ENCODE measurements around the gene ANKRD45. TPM values are rescaled to one million over a fixed set of nuclear protein-coding genes. Genes with fewer than 3 reads are reported as not detected.
"Not testable (repeated sequence)": the region's sequence is repeated elsewhere in the genome, so short reads cannot be mapped to it uniquely, and the experiment has no call there.

The ANKRD45 gene, protein sequence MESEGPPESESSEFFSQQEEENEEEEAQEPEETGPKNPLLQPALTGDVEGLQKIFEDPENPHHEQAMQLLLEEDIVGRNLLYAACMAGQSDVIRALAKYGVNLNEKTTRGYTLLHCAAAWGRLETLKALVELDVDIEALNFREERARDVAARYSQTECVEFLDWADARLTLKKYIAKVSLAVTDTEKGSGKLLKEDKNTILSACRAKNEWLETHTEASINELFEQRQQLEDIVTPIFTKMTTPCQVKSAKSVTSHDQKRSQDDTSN
- 0.69 TPM for total RNA-seq

DNA sequence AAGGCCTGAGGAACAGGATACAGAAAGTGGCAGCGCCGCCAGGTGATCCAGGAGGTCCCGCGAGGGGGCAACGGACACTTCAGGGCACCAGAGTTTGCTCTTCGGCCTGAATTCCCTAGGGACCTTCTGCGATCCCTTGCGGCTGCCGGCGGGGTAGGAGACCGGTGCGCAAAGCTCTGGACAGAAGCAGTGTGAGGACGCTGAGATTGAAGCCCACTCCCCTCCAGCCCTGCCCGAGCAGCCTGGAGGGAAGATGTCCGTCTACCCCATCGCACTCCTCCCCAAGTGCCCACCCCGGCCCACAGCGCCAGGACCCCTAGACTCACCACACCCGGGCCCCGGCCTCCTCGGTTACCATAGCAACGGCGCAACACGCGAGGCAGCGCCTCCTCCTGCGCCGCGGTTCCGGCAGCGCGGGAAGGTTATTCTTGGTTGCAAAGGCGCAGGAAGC, at the start of gene ANKRD45:
Gene ANKRD45 (minus strand): TSS at position 361 of the 451 bp plus-strand sequence. CDS start 10,433 bp downstream, outside the sequence.
- DNase-seq (ENCODE audit: low spot score): no peak

DNA sequence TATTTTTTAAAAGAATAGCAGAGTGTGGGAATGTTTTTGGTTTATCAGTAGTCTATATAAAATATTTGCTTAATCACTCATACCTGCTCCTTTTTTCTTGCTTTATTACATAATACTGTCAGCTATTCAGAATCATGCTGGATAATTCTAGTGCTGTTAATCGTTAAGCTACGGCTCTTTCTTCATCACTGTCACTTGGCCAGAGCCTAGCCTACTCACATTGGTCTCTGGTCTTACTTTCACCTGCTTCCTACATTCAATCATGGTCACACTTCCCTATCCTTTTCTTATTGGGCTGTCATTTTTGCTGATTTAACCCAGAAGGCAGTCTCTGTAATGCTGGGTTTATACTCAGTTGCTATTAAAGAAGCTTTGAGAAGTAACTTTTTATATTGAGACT, 47.6 kb upstream of the ANKRD45 start:
- no peak for DNase-seq (ENCODE audit: low spot score)

DNA sequence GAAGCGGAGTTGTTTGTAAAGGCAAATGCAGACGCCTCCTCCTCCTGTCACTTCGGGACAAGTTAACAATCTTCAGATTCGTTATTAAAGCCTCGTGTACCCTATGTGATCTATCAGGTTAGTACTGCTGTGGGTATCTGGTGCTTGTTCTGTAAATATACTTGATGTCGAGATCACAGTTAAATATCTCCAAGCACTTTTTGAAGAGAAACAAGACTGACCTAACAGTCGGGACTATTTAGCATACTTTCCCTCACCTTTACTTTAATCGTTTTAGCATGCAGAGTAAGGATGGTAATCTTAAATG, 45.8 kb upstream of the ANKRD45 start:
- no peak for DNase-seq (ENCODE audit: low spot score)

DNA sequence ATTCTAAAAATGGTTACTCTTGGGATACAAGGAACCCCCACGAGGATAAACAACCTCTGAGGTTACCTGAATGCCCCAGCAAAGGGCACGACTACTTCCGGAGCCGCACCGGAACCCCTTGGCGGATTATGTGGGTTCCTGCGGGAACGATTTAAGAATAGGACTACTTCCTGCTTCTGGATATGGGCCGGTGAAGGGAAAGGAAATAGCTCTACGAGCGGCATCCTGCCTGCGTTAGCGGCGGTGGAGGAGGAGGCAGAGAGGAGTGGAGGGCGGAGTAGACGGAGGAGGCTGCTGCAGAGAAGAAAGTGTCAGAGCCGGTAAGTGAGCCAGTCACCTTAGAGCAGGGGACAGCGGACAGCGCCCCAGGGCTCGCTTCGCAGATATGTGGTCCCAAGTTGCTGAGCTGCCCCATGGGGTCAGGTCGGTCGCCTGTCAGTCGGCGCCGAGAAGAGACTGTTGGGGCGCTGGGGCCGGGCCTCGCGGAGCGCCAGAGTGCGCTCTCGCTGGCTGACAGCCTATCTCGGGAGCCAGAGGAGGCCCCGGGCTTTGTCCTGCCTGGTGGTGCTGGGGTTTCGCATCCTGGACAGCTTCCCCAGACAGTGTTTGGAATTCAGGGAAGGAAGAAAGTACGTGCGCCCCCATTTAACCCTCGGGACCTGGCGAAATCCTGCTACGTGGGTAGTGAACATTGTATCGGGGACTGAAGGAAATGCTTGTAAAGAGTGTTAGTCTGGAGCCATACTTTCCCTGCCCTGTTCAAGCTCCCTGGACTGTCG, 45.3 kb upstream of the ANKRD45 start, which contains the start of gene KLHL20:
Gene KLHL20 (plus strand): TSS at position 223 of the 779 bp plus-strand sequence. CDS start 1,063 bp downstream, outside the sequence.
- DNase-seq (ENCODE audit: low spot score): peak; percentile 83

DNA sequence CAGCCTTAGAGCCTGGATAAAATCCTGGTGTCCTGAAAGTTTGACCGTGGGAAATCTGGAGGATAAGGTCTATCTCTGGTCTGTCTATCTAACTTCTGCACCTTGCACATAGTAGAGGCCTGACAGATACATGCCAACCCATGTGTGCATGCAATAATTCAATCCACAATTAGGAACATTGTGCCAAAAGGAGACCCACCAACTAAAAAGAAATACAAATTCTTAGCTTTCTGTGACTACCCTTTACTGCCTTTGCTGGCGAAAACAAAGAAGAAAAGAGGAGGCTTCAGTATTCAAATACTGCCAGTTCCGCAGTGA, 44.7 kb upstream of the ANKRD45 start:
- no peak for DNase-seq (ENCODE audit: low spot score)

DNA sequence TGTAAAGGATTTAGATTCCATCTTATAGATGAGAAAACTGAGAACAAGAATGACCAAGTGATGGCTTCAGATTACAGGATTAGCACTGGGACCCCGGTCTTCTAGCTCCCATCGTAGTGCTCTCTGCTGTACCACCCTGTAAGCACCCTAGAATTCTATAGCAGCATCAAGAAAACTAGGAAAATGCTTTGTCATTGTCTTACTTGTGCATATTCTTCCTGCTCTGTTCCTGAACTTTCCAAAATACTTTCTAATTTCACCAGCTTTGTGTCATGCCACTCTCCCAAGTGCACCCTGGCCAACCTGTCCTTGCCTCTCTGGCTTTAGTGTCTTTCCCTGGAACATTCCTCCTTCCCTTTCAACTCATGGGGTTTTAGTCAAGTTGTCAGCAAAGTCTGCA, 39.1 kb upstream of the ANKRD45 start:
- no peak for DNase-seq (ENCODE audit: low spot score)

DNA sequence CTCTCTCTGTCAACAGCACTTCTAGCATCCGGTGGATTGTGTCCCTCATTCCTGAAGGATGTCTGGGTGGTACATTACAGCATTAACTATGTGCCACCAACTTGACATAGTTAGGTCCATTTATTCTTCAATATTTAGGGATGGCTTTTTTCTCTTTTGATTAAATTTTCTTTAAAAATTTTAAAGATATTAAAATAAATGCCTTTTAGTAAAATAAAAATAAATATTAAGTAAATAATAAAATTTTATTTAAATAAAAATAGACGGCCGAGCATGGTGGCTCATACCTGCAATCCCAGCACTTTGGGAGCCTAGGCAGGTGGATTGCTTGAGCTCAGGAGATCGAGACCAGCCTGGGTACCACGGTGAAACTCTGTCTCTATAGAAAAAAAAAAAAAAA, 35.5 kb upstream of the ANKRD45 start:
- no peak for DNase-seq (ENCODE audit: low spot score)

DNA sequence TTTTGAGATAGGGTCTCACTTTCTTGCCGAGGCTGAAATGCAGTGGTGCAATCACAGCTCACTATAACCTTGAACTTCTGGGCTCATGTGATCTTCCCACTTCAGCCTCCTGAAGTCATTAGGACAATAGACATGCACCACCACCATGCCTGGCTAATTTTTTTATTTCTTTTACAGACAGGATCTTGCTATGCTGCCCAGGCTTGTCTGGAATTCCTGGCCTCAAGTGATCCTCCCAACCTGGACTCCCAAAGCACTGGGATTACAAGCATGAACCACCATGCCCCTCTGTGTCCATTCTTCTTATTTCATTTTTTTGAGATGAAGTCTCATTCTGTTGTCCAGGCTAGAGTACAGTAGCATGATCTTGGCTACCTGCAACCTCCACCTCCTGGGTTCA, 33.1 kb upstream of the ANKRD45 start:
- DNase-seq (ENCODE audit: low spot score): no peak

DNA sequence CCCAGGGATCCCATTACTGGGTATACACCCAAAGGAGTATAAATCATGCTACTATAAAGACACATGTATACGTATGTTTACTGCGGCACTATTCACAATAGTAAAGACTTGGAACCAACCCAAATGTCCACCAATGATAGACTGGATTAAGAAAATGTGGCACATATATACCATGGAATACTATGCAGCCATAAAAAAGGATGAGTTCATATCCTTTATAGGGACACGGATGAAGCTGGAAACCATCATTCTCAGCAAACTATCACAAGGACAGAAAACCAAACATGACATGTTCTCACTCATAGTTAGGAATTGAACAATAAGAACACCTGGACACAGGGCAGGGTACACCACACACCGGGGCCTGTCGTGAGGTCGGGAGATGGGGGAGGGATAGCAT, 31.6 kb upstream of the ANKRD45 start:
- DNase-seq (ENCODE audit: low spot score): not testable (repeated sequence)

DNA sequence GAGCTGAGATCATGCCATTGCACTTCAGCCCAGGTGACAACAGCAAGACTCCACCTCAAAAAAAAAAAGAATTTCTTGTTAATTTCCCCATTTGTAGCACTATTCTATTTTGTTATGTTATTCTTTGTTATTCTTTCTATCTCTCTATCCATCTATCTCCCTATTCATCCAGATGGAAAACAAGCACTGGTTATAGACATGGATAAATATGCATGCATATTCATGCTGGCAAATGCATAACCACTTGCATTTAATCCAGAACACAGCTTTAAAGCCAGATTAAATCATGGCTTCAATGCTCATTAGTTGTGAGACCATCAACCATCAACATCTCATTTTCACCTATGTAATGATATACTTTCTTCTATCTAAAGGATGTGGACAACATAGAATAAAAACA, 23.6 kb upstream of the ANKRD45 start:
- no peak for DNase-seq (ENCODE audit: low spot score)

DNA sequence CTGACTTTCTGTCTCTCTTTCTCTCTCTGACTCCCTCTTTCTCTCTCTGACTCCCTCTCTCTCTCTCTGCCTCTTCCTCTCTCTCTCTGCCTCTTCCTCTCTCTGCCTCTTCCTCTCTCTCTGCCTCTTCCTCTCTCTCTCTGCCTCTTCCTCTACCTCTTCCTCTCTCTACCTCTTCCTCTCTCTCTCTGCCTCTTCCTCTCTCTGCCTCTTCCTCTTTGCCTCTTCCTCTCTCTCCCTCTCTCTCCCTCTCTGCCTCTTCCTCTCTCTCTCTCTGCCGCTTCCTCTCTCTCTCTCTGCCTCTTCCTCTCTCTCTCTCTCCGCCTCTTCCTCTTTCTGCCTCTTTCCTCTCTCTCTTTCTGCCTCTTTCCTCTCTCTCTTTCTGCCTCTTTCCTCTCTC, 18.6 kb upstream of the ANKRD45 start:
- no peak for DNase-seq (ENCODE audit: low spot score)

DNA sequence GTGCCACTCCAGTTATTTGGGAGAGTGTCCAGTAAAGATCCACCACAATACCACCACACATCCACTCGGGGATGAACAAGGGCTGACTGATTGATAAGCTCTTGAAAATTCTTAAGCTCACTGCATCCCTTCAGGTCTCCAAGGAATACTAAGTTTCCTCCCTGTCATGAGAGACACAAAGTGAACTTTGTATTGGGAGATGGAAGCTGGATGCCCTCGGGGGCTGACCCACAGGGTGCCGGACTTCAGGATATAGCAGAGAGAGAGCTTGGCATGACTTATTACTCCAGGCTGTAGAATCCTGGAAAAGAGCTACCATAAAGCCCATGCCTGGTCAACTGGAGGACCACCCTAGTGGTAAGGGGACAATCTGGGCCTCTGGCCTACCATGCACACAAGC, 15.5 kb upstream of the ANKRD45 start:
- not testable (repeated sequence) for DNase-seq (ENCODE audit: low spot score)

DNA sequence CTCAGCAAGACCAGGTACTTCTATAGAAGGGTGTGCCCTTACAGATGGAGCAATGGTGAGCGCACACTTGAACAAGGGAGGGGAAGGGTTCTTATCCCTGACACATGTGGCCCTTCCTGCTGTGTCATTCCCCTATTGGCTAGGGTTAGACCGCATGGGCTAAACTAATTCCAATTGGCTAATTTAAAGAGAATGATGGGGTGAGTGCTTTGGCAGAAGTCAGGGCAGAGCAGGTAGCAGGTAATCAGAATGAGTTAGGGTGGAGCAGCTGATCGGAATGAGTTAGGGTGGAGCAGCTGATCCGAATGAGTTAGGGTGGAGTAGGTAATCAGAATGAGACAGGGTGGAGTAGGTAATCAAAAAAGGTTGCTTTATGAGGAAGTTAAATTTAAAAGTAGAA, 14.2 kb upstream of the ANKRD45 start:
- not testable (repeated sequence) for DNase-seq (ENCODE audit: low spot score)

DNA sequence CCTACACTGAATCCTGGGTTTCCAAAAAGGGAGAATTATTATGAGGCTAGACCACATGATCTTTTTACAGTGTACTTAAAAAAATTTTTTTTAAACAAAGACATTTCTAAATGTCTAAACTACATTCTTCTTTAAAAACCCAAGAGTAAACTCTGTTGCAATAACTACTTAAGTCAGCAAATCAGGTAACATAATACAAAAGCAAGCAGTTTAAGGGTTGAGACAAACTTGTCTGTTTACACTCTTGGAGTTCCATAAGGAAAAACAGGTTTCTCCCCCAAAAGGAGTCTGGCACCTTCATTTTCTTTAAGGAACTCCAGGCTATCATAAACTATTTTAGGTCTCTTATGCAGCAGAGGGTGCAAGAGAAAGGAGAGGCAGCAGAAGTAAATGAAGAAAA, 12.5 kb upstream of the ANKRD45 start:
- no peak for DNase-seq (ENCODE audit: low spot score)

DNA sequence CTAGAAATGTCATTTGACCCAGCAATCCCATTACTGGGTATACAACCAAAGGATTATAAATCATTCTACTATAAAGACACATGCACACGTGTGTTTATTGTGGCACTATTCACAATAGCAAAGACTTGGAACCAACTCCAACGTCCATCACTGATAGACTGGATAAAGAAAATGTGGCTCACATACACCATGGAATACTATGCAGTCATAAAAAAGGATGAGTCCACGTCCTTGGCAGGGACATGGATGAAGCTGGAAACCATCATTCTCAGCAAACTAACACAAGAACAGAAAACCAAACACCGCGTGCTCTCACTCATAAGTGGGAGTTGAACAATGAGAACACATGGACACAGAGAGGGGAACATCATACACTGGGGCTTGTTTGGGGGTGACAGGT, 10.5 kb upstream of the ANKRD45 start:
- not testable (repeated sequence) for DNase-seq (ENCODE audit: low spot score)

DNA sequence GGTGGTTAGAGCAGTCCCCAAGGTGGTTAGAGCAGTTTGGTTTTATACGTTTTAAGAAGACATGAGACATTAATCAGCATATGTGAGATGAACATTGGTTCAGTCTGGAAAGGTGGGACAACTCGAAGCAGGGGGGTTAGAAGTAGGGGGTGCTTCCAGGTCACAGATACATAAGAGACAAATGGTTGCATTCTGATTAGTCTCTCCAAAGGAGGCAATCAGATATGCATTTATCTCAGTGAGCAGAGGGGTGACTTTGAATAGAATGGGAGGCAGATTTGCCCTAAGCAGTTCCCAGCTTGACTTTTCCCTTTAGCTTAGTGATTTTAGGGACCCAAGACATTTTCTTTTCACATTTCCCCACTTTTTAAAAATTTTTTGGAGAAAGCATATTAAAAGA, 4.8 kb upstream of the ANKRD45 start:
- not testable (repeated sequence) for DNase-seq (ENCODE audit: low spot score)

DNA sequence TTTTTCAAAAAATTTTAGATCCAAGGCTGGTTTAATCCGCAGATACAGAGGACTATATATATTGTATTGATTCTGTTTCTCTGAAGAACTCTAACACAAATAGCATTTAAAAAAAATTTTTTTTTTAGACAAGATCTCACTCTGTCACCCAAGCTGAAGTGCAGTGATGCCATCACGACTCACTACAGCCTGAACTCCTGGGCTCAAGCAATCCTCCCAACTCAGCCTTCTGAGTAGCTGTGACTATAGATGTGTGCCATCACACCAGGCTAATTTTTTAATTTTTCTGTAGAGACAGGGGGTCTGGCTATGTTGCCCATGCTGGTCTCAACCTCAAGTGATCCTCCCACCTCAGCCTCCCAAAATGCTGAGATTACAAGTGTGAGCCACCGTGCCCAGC, 3.0 kb downstream of the ANKRD45 start:
- no peak for DNase-seq (ENCODE audit: low spot score)

DNA sequence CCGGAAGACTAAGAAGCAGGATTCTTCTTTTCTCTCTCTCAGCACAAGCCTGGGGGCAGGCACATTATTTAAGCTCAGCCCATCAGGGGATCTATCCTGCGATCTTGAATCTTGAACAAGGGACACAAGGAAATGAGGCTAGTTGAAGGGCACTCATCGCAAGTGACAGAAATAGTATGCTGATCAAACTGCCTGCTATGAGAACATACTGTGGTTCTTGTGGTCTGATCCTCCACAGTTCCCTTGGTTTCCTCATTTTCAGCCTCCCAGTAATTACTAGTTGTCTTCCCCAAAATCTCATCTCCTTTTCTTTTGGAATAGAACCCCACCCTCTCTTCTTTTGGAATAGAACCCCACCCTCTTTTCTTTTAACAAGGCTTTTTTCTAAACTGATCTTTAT, 6.5 kb downstream of the ANKRD45 start:
- DNase-seq (ENCODE audit: low spot score): no peak

DNA sequence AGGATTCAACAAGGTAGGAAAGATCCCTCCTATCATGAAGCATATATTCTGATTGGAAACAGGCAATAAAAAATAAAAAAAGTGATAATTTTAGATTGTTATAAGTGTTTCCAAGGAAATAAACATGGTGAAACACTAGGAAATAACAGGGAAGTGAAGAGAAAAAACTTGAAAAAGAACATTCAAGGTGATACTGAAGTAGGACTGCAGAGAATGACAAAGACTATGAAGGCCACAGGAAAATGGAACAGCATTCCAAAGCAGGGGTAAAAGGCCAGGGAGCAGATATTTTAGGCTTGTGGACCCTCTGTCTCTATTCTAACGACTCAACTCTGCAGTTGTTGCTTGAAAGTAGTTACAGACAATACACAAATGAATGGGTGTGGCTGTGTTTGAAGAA, 7.9 kb downstream of the ANKRD45 start:
- DNase-seq (ENCODE audit: low spot score): no peak

DNA sequence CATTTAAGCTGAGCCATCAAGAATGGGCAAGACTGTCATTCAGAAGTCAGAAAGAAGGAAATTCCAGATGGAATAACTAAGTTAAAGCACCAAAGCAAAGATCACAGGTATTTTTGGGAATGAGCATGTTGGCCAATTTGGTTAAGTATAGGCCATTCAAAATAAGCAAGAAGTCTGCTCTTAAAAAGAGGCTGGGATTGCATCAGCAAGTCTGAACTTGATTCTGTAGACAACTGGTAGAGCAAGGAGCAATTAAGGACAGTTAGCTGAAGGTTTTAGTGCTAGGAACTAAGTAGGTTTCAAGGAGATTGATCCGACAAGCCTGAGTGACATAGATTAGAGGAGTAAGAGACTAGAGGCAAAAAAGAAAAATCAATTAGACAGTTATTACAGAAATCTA, 8.4 kb downstream of the ANKRD45 start:
- DNase-seq (ENCODE audit: low spot score): no peak

DNA sequence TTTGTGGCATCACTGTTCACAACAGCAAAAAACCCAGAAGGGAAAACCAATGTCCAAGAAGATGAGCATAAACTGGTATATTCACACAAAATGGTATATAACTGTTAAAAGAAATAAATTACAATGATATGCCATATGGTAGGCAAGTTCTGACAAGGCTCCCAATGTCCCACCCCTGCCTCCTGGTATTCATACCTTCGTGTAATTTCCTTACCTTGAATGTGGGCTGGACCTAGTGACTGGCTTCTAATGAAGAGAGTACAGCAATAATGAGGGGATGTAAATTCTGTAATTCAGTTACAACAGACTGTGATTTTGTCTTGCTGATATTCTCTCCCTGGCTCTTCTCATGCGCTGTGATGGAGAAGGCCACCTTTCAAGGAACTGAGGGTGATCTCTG, 9.3 kb downstream of the ANKRD45 start:
- no peak for DNase-seq (ENCODE audit: low spot score)

DNA sequence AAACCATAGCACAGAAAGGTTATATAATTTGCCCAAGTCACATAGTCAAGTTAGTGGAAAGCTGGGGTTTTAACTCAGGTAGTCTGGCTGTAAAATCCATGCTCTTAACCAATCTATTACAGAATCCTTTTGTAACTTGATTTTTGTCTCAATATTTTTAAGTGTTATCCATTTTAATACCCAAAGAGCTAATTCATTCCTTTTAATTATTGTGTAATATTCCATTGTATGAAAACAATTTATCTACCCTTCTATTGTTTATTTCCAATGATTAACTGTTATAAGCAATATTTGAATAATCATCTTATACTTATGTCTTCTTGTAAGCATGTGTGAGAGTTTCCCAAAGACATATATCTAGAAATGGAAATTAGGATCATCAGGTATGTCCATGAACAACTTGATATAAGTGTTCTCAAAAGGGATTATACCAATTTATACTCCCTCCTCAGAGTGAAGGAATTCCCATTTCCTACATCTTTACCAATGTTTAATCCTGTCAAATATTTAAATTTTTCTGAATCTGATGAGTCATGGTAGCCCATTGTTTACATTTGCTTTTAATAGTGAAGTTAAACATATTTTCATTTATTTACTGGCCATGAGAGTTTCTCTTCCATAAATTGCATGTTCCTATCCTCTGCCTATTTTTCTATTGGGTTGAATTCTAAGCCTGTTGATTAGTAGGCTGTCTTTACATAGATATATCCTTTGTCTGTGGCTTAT, 20.6 kb downstream of the ANKRD45 start:
- no peak for DNase-seq (ENCODE audit: low spot score)

DNA sequence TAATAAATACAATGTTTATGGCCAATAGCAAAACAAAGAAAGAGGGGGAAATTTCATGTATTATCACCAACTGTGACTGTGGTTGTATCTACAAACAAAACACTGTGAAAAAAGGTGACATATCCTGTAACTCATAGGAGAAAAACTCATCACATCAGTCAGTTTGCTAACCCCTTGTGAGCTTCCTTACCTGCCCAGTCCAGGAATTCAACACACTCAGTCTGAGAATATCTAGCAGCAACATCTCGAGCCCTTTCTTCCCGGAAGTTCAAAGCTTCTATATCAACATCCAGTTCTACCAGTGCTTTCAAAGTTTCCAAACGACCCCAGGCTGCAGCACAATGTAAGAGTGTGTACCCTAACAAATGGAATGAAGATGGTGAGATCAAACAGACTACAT, 23.0 kb downstream of the ANKRD45 start:
- DNase-seq (ENCODE audit: low spot score): no peak

Data from mucosa of gallbladder (tissue), 1 donor.